IMR-90 (cell line): ENCODE measurements around the gene PLEKHA8. TPM values are rescaled to one million over a fixed set of nuclear protein-coding genes. Genes with fewer than 3 reads are reported as not detected.
A peak's percentile ranks its signal among the peaks of the same experiment; 100 is the strongest.

Experiments
- ATAC-seq: fragments of 200-7000 bp; cut with Tn5 transposase; 2 replicates; pipeline ENCODE4 v1.9.1; 2020; ENCODE audit warnings: low read depth, mild to moderate bottlenecking, moderate library complexity
- BruUV-seq: library from RNA; stranded (reverse); fragments of 400-500 nt; replicated peaks from 2 replicates; lab custom pipeline; 2021; lab: Mats Ljungman, UMichigan
- CTCF ChIA-PET: fragments of 300-600 bp; formaldehyde crosslinking; extraction: SDS; loops from one replicate; lab custom pipeline; 2021; ENCODE audit warnings: antibody characterized with exemption; lab: Yijun Ruan, JAX
- POLR2A ChIA-PET: fragments of 300-600 bp; sonication (Branson Sonifier 250); formaldehyde crosslinking; loops from one replicate; lab custom pipeline; 2022; ENCODE audit warnings: antibody characterized with exemption; ENCODE audit not compliant: unreplicated experiment; lab: Charles Lee
- DNase-seq: peaks from one replicate; pipeline ENCODE4 v3.0.0; 2013
- H2AFZ ChIP-seq: replicated peaks from 2 replicates; pipeline ENCODE3; 2013; ENCODE audit warnings: low read length, mild to moderate bottlenecking; ENCODE audit not compliant: poor library complexity
- H2AK5ac ChIP-seq: 2 replicates; pipeline ENCODE4 v1.6.1; 2013; ENCODE audit warnings: low read depth, low read length, inconsistent platforms
- H2AK9ac ChIP-seq: replicated peaks from 2 replicates; pipeline ENCODE3; 2013; ENCODE audit warnings: mild to moderate bottlenecking, low read depth, low read length, moderate library complexity; ENCODE audit not compliant: poor library complexity
- H2BK120ac ChIP-seq: 2 replicates; pipeline ENCODE4 v1.6.1; 2013; ENCODE audit warnings: low read depth, low read length, inconsistent platforms
- H2BK15ac ChIP-seq: 3 replicates; pipeline ENCODE4 v1.6.1; 2013; ENCODE audit warnings: low read depth, low read length, inconsistent platforms
- H2BK20ac ChIP-seq: 2 replicates; pipeline ENCODE4 v1.6.1; 2013; ENCODE audit warnings: low read depth, mild to moderate bottlenecking, inconsistent platforms, low read length, moderate library complexity
- H2BK5ac ChIP-seq: 2 replicates; pipeline ENCODE4 v1.6.1; 2013; ENCODE audit warnings: mild to moderate bottlenecking, low read depth, low read length, inconsistent platforms; ENCODE audit not compliant: poor library complexity, severe bottlenecking
- H3K14ac ChIP-seq: replicated peaks from 2 replicates; pipeline ENCODE4 v1.6.1; 2013; ENCODE audit warnings: low read depth, low read length, inconsistent platforms
- H3K18ac ChIP-seq: 2 replicates; pipeline ENCODE4 v1.6.1; 2013; ENCODE audit warnings: low read depth, low read length, control low read depth
- H3K23ac ChIP-seq: 2 replicates; pipeline ENCODE4 v1.6.1; 2013; ENCODE audit warnings: low read depth, low read length, inconsistent platforms
- H3K27ac ChIP-seq: 2 replicates; pipeline ENCODE4 v1.5.1; 2013; ENCODE audit warnings: mild to moderate bottlenecking, control low read depth, low read length; ENCODE audit not compliant: insufficient read depth
- H3K27me3 ChIP-seq: 2 replicates; pipeline ENCODE4 v1.6.1; 2013; ENCODE audit warnings: low read length; ENCODE audit not compliant: control insufficient read depth, insufficient read depth
- H3K36me3 ChIP-seq: 2 replicates; pipeline ENCODE4 v1.6.1; 2013; ENCODE audit warnings: low read length, mixed read lengths; ENCODE audit not compliant: control insufficient read depth, insufficient read depth
- H3K4ac ChIP-seq: 2 replicates; pipeline ENCODE4 v1.6.1; 2013; ENCODE audit warnings: low read depth, low read length, inconsistent platforms
- H3K4me1 ChIP-seq: 2 replicates; pipeline ENCODE4 v1.6.1; 2013; ENCODE audit warnings: low read length, mixed read lengths; ENCODE audit not compliant: control insufficient read depth, insufficient read depth
- H3K4me2 ChIP-seq: 2 replicates; pipeline ENCODE4 v1.6.1; 2013; ENCODE audit warnings: low read depth, mild to moderate bottlenecking, control low read depth, low read length, moderate library complexity
- H3K4me3 ChIP-seq: 2 replicates; pipeline ENCODE4 v1.5.1; 2013; ENCODE audit warnings: low read depth, mild to moderate bottlenecking, control low read depth, low read length, moderate library complexity; ENCODE audit not compliant: insufficient read depth
- H3K56ac ChIP-seq: 2 replicates; pipeline ENCODE4 v1.6.1; 2013; ENCODE audit warnings: low read length, inconsistent platforms; ENCODE audit not compliant: insufficient read depth; ENCODE audit errors: extremely low read depth
- H3K79me1 ChIP-seq, 2 experiments: 2 replicates each; pipeline ENCODE4 v1.6.1; 2013; ENCODE audit warnings: low read length in 2 of 2, inconsistent platforms in 1 of 2, low read depth in 1 of 2
- H3K9ac ChIP-seq: 2 replicates; pipeline ENCODE4 v1.6.1; 2013; ENCODE audit warnings: low read depth, low read length, control low read depth
- H3K9me1 ChIP-seq: 2 replicates; pipeline ENCODE4 v1.6.1; 2013; ENCODE audit warnings: low read length, inconsistent platforms; ENCODE audit not compliant: insufficient read depth
- H3K9me3 ChIP-seq: 2 replicates; pipeline ENCODE4 v1.6.1; 2013; ENCODE audit warnings: low read length; ENCODE audit not compliant: control insufficient read depth, insufficient read depth
- H4K20me1 ChIP-seq: 2 replicates; pipeline ENCODE4 v1.6.1; 2013; ENCODE audit warnings: low read length, inconsistent platforms; ENCODE audit not compliant: insufficient read depth
- H4K5ac ChIP-seq: 2 replicates; pipeline ENCODE4 v1.6.1; 2013; ENCODE audit warnings: mild to moderate bottlenecking, low read depth, low read length, control low read depth
- H4K8ac ChIP-seq, 2 experiments: 2 replicates each; pipeline ENCODE4 v1.6.1; 2013; ENCODE audit warnings: low read depth in 2 of 2, low read length in 2 of 2, control low read depth in 1 of 2, inconsistent platforms in 1 of 2
- H4K91ac ChIP-seq: 2 replicates; pipeline ENCODE4 v1.6.1; 2013; ENCODE audit warnings: low read depth, low read length, inconsistent platforms; ENCODE audit not compliant: insufficient read depth
- BHLHE40 ChIP-seq: fragments of 150-350 bp; IDR thresholded peaks from 2 replicates; pipeline ENCODE4 v1.6.1; 2016; ENCODE audit warnings: mild to moderate bottlenecking, low read depth, low read length
- CEBPB ChIP-seq: IDR thresholded peaks from 2 replicates; pipeline ENCODE4 v1.6.1; 2012; ENCODE audit warnings: low read depth, low read length, improper control_type of control experiment
- FOS ChIP-seq: fragments of 150-350 bp; IDR thresholded peaks from 2 replicates; pipeline ENCODE4 v1.6.1; 2016; ENCODE audit warnings: low read depth, low read length
- MAZ ChIP-seq: IDR thresholded peaks from 2 replicates; pipeline ENCODE4 v1.6.1; 2012; ENCODE audit warnings: low read depth, mild to moderate bottlenecking, low read length, improper control_type of control experiment, moderate library complexity, borderline replicate concordance
- NFE2L2 ChIP-seq: fragments of 150-350 bp; IDR thresholded peaks from 2 replicates; pipeline ENCODE4 v1.6.1; 2016; ENCODE audit warnings: low read depth, mild to moderate bottlenecking, low read length
- POLR2A ChIP-seq: IDR thresholded peaks from 2 replicates; pipeline ENCODE4 v1.6.1; 2012; ENCODE audit warnings: mild to moderate bottlenecking, low read depth, low read length
- RAD21 ChIP-seq: IDR thresholded peaks from 2 replicates; pipeline ENCODE4 v1.6.1; 2012; ENCODE audit warnings: low read length, improper control_type of control experiment
- RCOR1 ChIP-seq: IDR thresholded peaks from 2 replicates; pipeline ENCODE4 v1.6.1; 2012; ENCODE audit warnings: mild to moderate bottlenecking, low read length, improper control_type of control experiment; ENCODE audit not compliant: insufficient replicate concordance
- RFX5 ChIP-seq: IDR thresholded peaks from 2 replicates; pipeline ENCODE4 v1.8.0; 2012; ENCODE audit warnings: low read depth, mild to moderate bottlenecking, low read length, moderate library complexity
- SMC3 ChIP-seq: fragments of 150-350 bp; IDR thresholded peaks from 2 replicates; pipeline ENCODE4 v1.6.1; 2016; ENCODE audit warnings: low read depth, mild to moderate bottlenecking, antibody characterized with exemption, low read length, moderate library complexity
- WGBS, 2 experiments: methylation state at CpG; one replicate each; pipeline versions ENCODE4 v1.1.5 to v1.1.7; 2013; ENCODE audit warnings: missing lambda C conversion rate in 2 of 2; ENCODE audit not compliant: insufficient read length in 1 of 2; ENCODE audit errors: extremely low coverage in 2 of 2; 5-methylcytosine and 5-hydroxymethylcytosine counted together
- dilution Hi-C: fragments of 300-500 bp; cut with HindIII; formaldehyde crosslinking; loops from one replicate; pipeline ENCODE4 v1.14.3; 2018; ENCODE audit warnings: low sequenced_read_pairs; ENCODE audit not compliant: unreplicated experiment
- in situ Hi-C: fragments of 300-500 bp; cut with MboI; formaldehyde crosslinking; loops from 3 replicates; pipeline ENCODE4 v1.14.3; 2019; ENCODE audit warnings: low sequenced_read_pairs, inconsistent platforms, mixed read lengths
- intact Hi-C: fragments of 100-400 bp; cut with micrococcal nuclease; formaldehyde crosslinking; loops from 2 replicates; pipeline ENCODE4 v1.10.0; 2022
- polyA plus RNA-seq, 3 experiments: library from polyadenylated mRNA; depleted of rRNA; stranded (reverse); fragments of >200 nt; gene quantifications; 2 replicates each; pipeline ENCODE4 v1.2.3, GENCODE V29; 2012; ENCODE audit warnings: low replicate concordance in 1 of 3
- total RNA-seq: library from RNA; depleted of rRNA; stranded (reverse); fragments of >200 nt; gene quantifications from 2 replicates; pipeline ENCODE4 v1.2.3, GENCODE V29; 2012
- TF ChIP-seq, protein P1 (sequence below): fragments of 150-350 bp; IDR thresholded peaks from 2 replicates; pipeline ENCODE4 v1.6.1; 2016; ENCODE audit warnings: low read depth, mild to moderate bottlenecking, low read length, moderate library complexity, borderline replicate concordance

The PLEKHA8 gene
- total and polyA plus RNA-seq, 2 of the 4 experiments (the other 2 are of a cell fraction) = 3.6 to 9.7 TPM

- H2AK9ac ChIP-seq = no peak overlapping the region
- in situ Hi-C loops = no loop called here
- 0 out of 2 replicates have a peak, but pooled peaks cover 1% of the 10 kb centered on the region for H3K36me3 ChIP-seq
- no peaks in the 10 kb centered on the region for H3K27me3 ChIP-seq
- H2AK5ac ChIP-seq = no peak overlapping the region
- H2BK5ac ChIP-seq = no peak overlapping the region
- H4K20me1 ChIP-seq = no peaks in the 10 kb centered on the region; the same call in 1 of the 2 replicates
- H3K9ac ChIP-seq = no peak overlapping the region
- H2BK15ac ChIP-seq = no peak overlapping the region
- no peak overlapping the region for H3K4me3 ChIP-seq
- intact Hi-C loops = no loop called here
- no peak overlapping the region; the same call in 1 of the 2 replicates for H3K18ac ChIP-seq
- H4K5ac ChIP-seq = no peak overlapping the region
- no CpG with 5 or more reads among the region's 3 CpGs for WGBS, 2 experiments
- BruUV-seq = no TSS peak
- H2BK120ac ChIP-seq = no peak overlapping the region
- DNase-seq (peak; percentile 48), ATAC-seq (peak; percentile 92)
- H3K79me1 ChIP-seq = peaks cover 9 to 45% of the 10 kb centered on the region in 2 experiments
- no peak overlapping the region for H3K56ac ChIP-seq
- H3K4me1 ChIP-seq = peaks cover 6% of the 10 kb centered on the region; the same call in 1 of the 2 replicates
- H4K91ac ChIP-seq = no peak overlapping the region
- POLR2A ChIA-PET = no interaction called here
- H3K4me2 ChIP-seq = peak overlapping the region; percentile 28; the same call in 1 of the 2 replicates
- no peak overlapping the region for H4K8ac ChIP-seq
- H3K4ac ChIP-seq = no peak overlapping the region
- H3K23ac ChIP-seq = no peak overlapping the region
- no peak overlapping the region for H2BK20ac ChIP-seq
- TF ChIP-seq NFE2L2 = no peak
- no peak for TF ChIP-seq POLR2A
- TF ChIP-seq, protein P1, sequence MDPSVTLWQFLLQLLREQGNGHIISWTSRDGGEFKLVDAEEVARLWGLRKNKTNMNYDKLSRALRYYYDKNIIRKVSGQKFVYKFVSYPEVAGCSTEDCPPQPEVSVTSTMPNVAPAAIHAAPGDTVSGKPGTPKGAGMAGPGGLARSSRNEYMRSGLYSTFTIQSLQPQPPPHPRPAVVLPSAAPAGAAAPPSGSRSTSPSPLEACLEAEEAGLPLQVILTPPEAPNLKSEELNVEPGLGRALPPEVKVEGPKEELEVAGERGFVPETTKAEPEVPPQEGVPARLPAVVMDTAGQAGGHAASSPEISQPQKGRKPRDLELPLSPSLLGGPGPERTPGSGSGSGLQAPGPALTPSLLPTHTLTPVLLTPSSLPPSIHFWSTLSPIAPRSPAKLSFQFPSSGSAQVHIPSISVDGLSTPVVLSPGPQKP = no peak
- TF ChIP-seq MAZ = no peak
- TF ChIP-seq BHLHE40 = no peak
- no peak for TF ChIP-seq RAD21
- no peak for TF ChIP-seq SMC3
- TF ChIP-seq RCOR1 = no peak
- no peak for TF ChIP-seq RFX5
- TF ChIP-seq FOS = no peak
- TF ChIP-seq CEBPB = no peak
- H3K27ac ChIP-seq = peak overlapping the region; percentile 22; the same call in 1 of the 2 replicates
- H3K9me3 ChIP-seq = no peaks in the 10 kb centered on the region; the same call in 1 of the 2 replicates
- CTCF ChIA-PET = no interaction called here
- H3K14ac ChIP-seq = no peak overlapping the region
- H3K9me1 ChIP-seq = no peaks in the 10 kb centered on the region
- dilution Hi-C loops = no loop called here
- no peak overlapping the region for H2AFZ ChIP-seq
These were observed 10.2 kb downstream of the PLEKHA8 start for GRCh38 chr7:30038196-30038980.
